Upper lobe of left lung (tissue), 4 donors: ENCODE results near the gene SPAG7.

Source experiments
- EP300 ChIP-seq, 4 donors: sonication (generic); formaldehyde crosslinking; IDR thresholded peaks; one replicate each; pipeline ENCODE4 v1.5.1; 2017; ENCODE audit warnings: antibody characterized with exemption in 4 of 4, control low read depth in 2 of 4
- POLR2A ChIP-seq, 4 donors: fragments of 450-650 bp; IDR thresholded peaks; one replicate each; pipeline ENCODE4 v1.5.1; 2016 to 2017; ENCODE audit warnings: antibody characterized with exemption in 4 of 4, mild to moderate bottlenecking in 2 of 4
- POLR2AphosphoS5 ChIP-seq, 2 donors: sonication (generic); formaldehyde crosslinking; IDR thresholded peaks; one replicate each; pipeline ENCODE4 v1.5.1; 2017; ENCODE audit warnings: antibody characterized with exemption in 2 of 2
- TF ChIP-seq, protein P1 (sequence below), 6 experiments: fragments of 450-650 bp in 4 of 6; fragments of 200-600 bp in 2 of 6; sonication (generic) in 2 of 6; IDR thresholded peaks; one replicate each; pipeline ENCODE4 v1.5.1; 2016 to 2019; ENCODE audit warnings: antibody characterized with exemption in 6 of 6

DNA sequence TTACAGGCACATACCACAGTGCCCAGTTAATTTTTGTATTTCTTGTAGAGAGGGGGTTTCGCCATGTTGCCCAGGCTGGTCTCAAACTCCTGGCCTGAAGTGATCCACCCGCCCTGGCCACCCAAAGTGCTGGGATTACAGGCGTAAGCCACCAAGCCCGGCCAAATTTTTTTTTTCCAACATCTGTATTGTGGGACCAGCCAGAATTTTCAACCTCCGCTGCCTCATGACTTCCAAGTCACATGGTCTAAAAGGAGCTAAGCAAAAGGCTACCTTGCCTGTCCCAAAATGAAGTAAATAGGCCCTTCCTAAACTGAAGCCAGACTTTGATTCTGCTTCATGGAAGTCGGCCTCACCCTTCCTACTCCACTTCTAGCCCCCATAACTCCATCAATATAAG, 4.2 kb upstream of the SPAG7 start:
- TF ChIP-seq, protein P1, sequence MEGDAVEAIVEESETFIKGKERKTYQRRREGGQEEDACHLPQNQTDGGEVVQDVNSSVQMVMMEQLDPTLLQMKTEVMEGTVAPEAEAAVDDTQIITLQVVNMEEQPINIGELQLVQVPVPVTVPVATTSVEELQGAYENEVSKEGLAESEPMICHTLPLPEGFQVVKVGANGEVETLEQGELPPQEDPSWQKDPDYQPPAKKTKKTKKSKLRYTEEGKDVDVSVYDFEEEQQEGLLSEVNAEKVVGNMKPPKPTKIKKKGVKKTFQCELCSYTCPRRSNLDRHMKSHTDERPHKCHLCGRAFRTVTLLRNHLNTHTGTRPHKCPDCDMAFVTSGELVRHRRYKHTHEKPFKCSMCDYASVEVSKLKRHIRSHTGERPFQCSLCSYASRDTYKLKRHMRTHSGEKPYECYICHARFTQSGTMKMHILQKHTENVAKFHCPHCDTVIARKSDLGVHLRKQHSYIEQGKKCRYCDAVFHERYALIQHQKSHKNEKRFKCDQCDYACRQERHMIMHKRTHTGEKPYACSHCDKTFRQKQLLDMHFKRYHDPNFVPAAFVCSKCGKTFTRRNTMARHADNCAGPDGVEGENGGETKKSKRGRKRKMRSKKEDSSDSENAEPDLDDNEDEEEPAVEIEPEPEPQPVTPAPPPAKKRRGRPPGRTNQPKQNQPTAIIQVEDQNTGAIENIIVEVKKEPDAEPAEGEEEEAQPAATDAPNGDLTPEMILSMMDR (IDR thresholded peaks at IDR 0.05): no peak
- TF ChIP-seq POLR2A (IDR thresholded peaks at IDR 0.05) (no peak), EP300 (IDR thresholded peaks at IDR 0.05) (no peak), POLR2AphosphoS5 (IDR thresholded peaks at IDR 0.05) (no peak)
